Astrocyte of the cerebellum (primary cell): ENCODE measurements around the gene LENG9.

Experiments
- DNase-seq: peaks from one replicate; pipeline ENCODE4 v3.0.0-alpha.2; 2011; ENCODE audit warnings: low read depth
- H3K4me3 ChIP-seq: 2 replicates; pipeline ENCODE4 v1.5.1; 2011; ENCODE audit warnings: mild to moderate bottlenecking, low read depth, low read length, moderate library complexity
- CTCF ChIP-seq: IDR thresholded peaks from 2 replicates; pipeline ENCODE4 v1.5.1; 2012; ENCODE audit warnings: low read length, low read depth, moderate library complexity, mild to moderate bottlenecking; ENCODE audit errors: missing control alignments
- in situ Hi-C: cut with HindIII; loops from 2 replicates; pipeline ENCODE4 v1.10.0; 2017; ENCODE audit warnings: low sequenced_read_pairs

The LENG9 gene

GRCh38 chr19:54429545-54430227 is 33.9 kb downstream of the LENG9 start:
- no peak for DNase-seq
- in situ Hi-C loops = no loop called here
- TF ChIP-seq CTCF = no peak
- H3K4me3 ChIP-seq = no peak overlapping the region

- no peak for DNase-seq
- H3K4me3 ChIP-seq = no peak overlapping the region
- in situ Hi-C loops = no loop called here
- TF ChIP-seq CTCF = no peak
These were observed 34.4 kb downstream of the LENG9 start for GRCh38 chr19:54429176-54429495.

- TF ChIP-seq CTCF = no peak
- no peak for DNase-seq
- no peak overlapping the region for H3K4me3 ChIP-seq
- in situ Hi-C loops = no loop called here
These were observed 35.0 kb downstream of the LENG9 start for GRCh38 chr19:54428323-54429175.

GRCh38 chr19:54427586-54427985 is 36.0 kb downstream of the LENG9 start:
- no peak overlapping the region for H3K4me3 ChIP-seq
- TF ChIP-seq CTCF = no peak
- DNase-seq = no peak
- in situ Hi-C loops = no loop called here

GRCh38 chr19:54426291-54426931 is 37.2 kb downstream of the LENG9 start:
- DNase-seq = no peak
- in situ Hi-C loops = no loop called here
- no peak overlapping the region for H3K4me3 ChIP-seq
- TF ChIP-seq CTCF = no peak

GRCh38 chr19:54425382-54425723 is 38.2 kb downstream of the LENG9 start:
- no peak overlapping the region for H3K4me3 ChIP-seq
- in situ Hi-C loops = no loop called here
- no peak for DNase-seq
- no peak for TF ChIP-seq CTCF
